Right lobe of liver (tissue), 4 donors: ENCODE measurements around the gene BZW1.

Source experiments
- CTCF ChIP-seq, 4 donors: fragments of 200-600 bp in 3 of 4; fragments of 450-650 bp in 1 of 4; IDR thresholded peaks; one replicate each; pipeline versions ENCODE4 v1.5.1 to v1.8.0; 2016 to 2022; ENCODE audit warnings: antibody characterized with exemption in 4 of 4, mild to moderate bottlenecking in 2 of 4
- POLR2A ChIP-seq: fragments of 450-650 bp; IDR thresholded peaks from one replicate; pipeline ENCODE4 v1.6.1; 2017; ENCODE audit warnings: antibody characterized with exemption, mild to moderate bottlenecking
- donor health status: DM: no; HTN: no; CAD: no.
- donor health status: DM: no; HTN: no; CAD: no.
- donor health status: DM: no; HTN: yes; CAD: no.

- no peak for TF ChIP-seq CTCF (IDR thresholded peaks at IDR 0.05)
- no peak for TF ChIP-seq POLR2A
Measured at GRCh38 chr2:200869014-200869413, 57.3 kb downstream of the BZW1 start.
